ENCODE data around the gene NEDD8. TPM values are rescaled to one million over a fixed set of nuclear protein-coding genes. Genes with fewer than 3 reads are reported as not detected.

NEDD8 gene
- total RNA-seq, 4 donors from 2014 or later, result 54.7 to 137 (median 104) TPM

GRCh38 chr14:24198814-24199524 is 33.2 kb downstream of the NEDD8 start:
- no peak overlapping the region for H3K27ac ChIP-seq
- 80% methylated on average over 7 of the region's 7 CpGs for WGBS
- H3K4me3 ChIP-seq, result no peak overlapping the region

GRCh38 chr14:24197056-24197450 is 35.1 kb downstream of the NEDD8 start:
- Histone ChIP-seq H3K36me3 (peaks cover 20% of the 10 kb centered on the region), H3K9me3 (no peaks in the 10 kb centered on the region), H3K27me3 (no peaks in the 10 kb centered on the region), H3K27ac (no peak overlapping the region), H3K4me1 (peaks cover 47% of the 10 kb centered on the region), H3K4me3 (peak overlapping the region; percentile 99)
- TF ChIP-seq CTCF (IDR thresholded peaks at IDR 0.05), result no peak
- no peak for TF ChIP-seq POLR2A (IDR thresholded peaks at IDR 0.05)
- no peak for TF ChIP-seq POLR2AphosphoS5 (IDR thresholded peaks at IDR 0.05)
- no peak for TF ChIP-seq EP300 (IDR thresholded peaks at IDR 0.05)
- no peak for DNase-seq (ENCODE audit: low spot score in 2 of 2)
- WGBS, result 90% methylated on average over 2 of the region's 2 CpGs

More at GRCh38 chr14:24198814-24199524, 33.2 kb downstream of the NEDD8 start:
- no peaks in the 10 kb centered on the region for H3K27me3 ChIP-seq
- H3K9me3 ChIP-seq, result no peaks in the 10 kb centered on the region
- no peak for DNase-seq (ENCODE audit: low spot score in 2 of 2)
- H3K36me3 ChIP-seq, result peaks cover 26% of the 10 kb centered on the region
- TF ChIP-seq CTCF (IDR thresholded peaks at IDR 0.05) (no peak), POLR2A (IDR thresholded peaks at IDR 0.05) (no peak), POLR2AphosphoS5 (IDR thresholded peaks at IDR 0.05) (no peak), EP300 (IDR thresholded peaks at IDR 0.05) (no peak)
- H3K4me1 ChIP-seq, result peaks cover 37% of the 10 kb centered on the region

- WGBS, result 40% methylated on average over 28 of the region's 33 CpGs
These were observed 35.8 kb downstream of the NEDD8 start for GRCh38 chr14:24196071-24197055.

GRCh38 chr14:24195186-24196070 is 36.7 kb downstream of the NEDD8 start, which contains the start of gene TM9SF1:
Gene TM9SF1 (minus strand): TSS chr14:24195441. CDS start chr14:24195019, 422 bp downstream.
- H3K36me3 ChIP-seq, result peaks cover 23% of the 10 kb centered on the region
- peak; percentile 92 to 94 for DNase-seq (ENCODE audit: low spot score in 2 of 2)
- TF ChIP-seq EP300 (IDR thresholded peaks at IDR 0.05) (no peak), POLR2A (IDR thresholded peaks at IDR 0.05) (peak; percentile 40 to 48), CTCF (IDR thresholded peaks at IDR 0.05) (no peak), POLR2AphosphoS5 (IDR thresholded peaks at IDR 0.05) (peak; percentile 75 to 93 (median 81))
- WGBS, result 1% methylated on average over 10 of the region's 89 CpGs
- peaks cover 47% of the 10 kb centered on the region for H3K4me1 ChIP-seq
- H3K4me3 ChIP-seq, result peak within 1 kb of the TSS; percentile 99
- H3K27me3 ChIP-seq, result no peaks in the 10 kb centered on the region
- no peaks in the 10 kb centered on the region for H3K9me3 ChIP-seq
- H3K27ac ChIP-seq, result peak within 1 kb of the TSS; percentile 97

More at GRCh38 chr14:24196071-24197055, 35.8 kb downstream of the NEDD8 start:
- H3K36me3 ChIP-seq, result peaks cover 21% of the 10 kb centered on the region
- no peak for DNase-seq (ENCODE audit: low spot score in 2 of 2)
- no peak for TF ChIP-seq CTCF (IDR thresholded peaks at IDR 0.05)
- TF ChIP-seq POLR2A (IDR thresholded peaks at IDR 0.05), result no peak
- TF ChIP-seq POLR2AphosphoS5 (IDR thresholded peaks at IDR 0.05), result no peak
- no peak for TF ChIP-seq EP300 (IDR thresholded peaks at IDR 0.05)
- H3K4me1 ChIP-seq, result peaks cover 47% of the 10 kb centered on the region
- H3K4me3 ChIP-seq, result peak overlapping the region; percentile 99
- peak overlapping the region; percentile 97 for H3K27ac ChIP-seq
- no peaks in the 10 kb centered on the region for H3K9me3 ChIP-seq
- H3K27me3 ChIP-seq, result no peaks in the 10 kb centered on the region
